Measurements from ENCODE around the gene BAD. TPM values are rescaled to one million over a fixed set of nuclear protein-coding genes. Genes with fewer than 3 reads are reported as not detected.

The BAD gene
- total and polyA plus RNA-seq, 2 of the 13 experiments (the other 11 are each of a cell fraction or from before 2014, with no cell fraction given), result 17.9 to 28.5 TPM

GRCh38 chr11:64237484-64237951 lies 46.9 kb downstream of the BAD start (continued):
- no peak for TF ChIP-seq E2F2 (CRISPR knock-in tag; IDR thresholded peaks at IDR 0.05; ENCODE audit: borderline replicate concordance)
- no peak for TF ChIP-seq SETDB1 (CRISPR knock-in tag; IDR thresholded peaks at IDR 0.05; ENCODE audit: borderline replicate concordance)
- TF ChIP-seq KAT7 (CRISPR knock-in tag; IDR thresholded peaks at IDR 0.05; ENCODE audit: borderline replicate concordance), result 0 out of 2 replicates have a peak, but pooled peaks have one; percentile 45
- TF ChIP-seq ZNF891 (CRISPR knock-in tag; IDR thresholded peaks at IDR 0.05), result no peak
- TF ChIP-seq ZNF496 (CRISPR knock-in tag; IDR thresholded peaks at IDR 0.05; ENCODE audit: insufficient replicate concordance), result no peak
- TF ChIP-seq JUNB (CRISPR knock-in tag; IDR thresholded peaks at IDR 0.05; ENCODE audit: borderline replicate concordance), result 0 out of 2 replicates have a peak, but pooled peaks have one; percentile 40
- no peak for TF ChIP-seq ARID2 (CRISPR knock-in tag; IDR thresholded peaks at IDR 0.05; ENCODE audit: borderline replicate concordance)
- TF ChIP-seq NFAT5 (CRISPR knock-in tag; IDR thresholded peaks at IDR 0.05), result no peak
- peak; percentile 81; the same call in 1 of the 3 replicates for TF ChIP-seq MXI1 (IDR thresholded peaks at IDR 0.05; ENCODE audit: borderline replicate concordance, low read depth, low read length)
- no peak for TF ChIP-seq ZNF326 (CRISPR knock-in tag; IDR thresholded peaks at IDR 0.05; ENCODE audit: borderline replicate concordance)
- peak; percentile 39 for TF ChIP-seq ASH2L (IDR thresholded peaks at IDR 0.05; ENCODE audit: insufficient read length, low read depth, low read length)
- no peak for TF ChIP-seq DNMT3B (CRISPR knock-in tag; conservative IDR thresholded peaks at IDR 0.05)
- TF ChIP-seq SRSF4 (IDR thresholded peaks at IDR 0.05; ENCODE audit: low read depth, low read length, poor library complexity, severe bottlenecking), result no peak
- 0 out of 2 replicates have a peak, but pooled peaks have one; percentile 31 for TF ChIP-seq ZMYM2 (CRISPR knock-in tag; IDR thresholded peaks at IDR 0.05)
- peak; percentile 61 for TF ChIP-seq GABPB1 (CRISPR knock-in tag; IDR thresholded peaks at IDR 0.05)
- no peak for TF ChIP-seq ZNF577 (CRISPR knock-in tag; IDR thresholded peaks at IDR 0.05; ENCODE audit: borderline replicate concordance, low read depth)
- no peak for TF ChIP-seq MLLT10 (CRISPR knock-in tag; IDR thresholded peaks at IDR 0.05)
- TF ChIP-seq HIVEP1 (CRISPR knock-in tag; IDR thresholded peaks at IDR 0.05), result peak; percentile 79; the same call in 1 of the 2 replicates
- peak; percentile 17 for TF ChIP-seq AGO2 (optimal IDR thresholded peaks at IDR 0.05; ENCODE audit: low read depth, low read length)
- TF ChIP-seq IRF9 (CRISPR knock-in tag; IDR thresholded peaks at IDR 0.05; ENCODE audit: borderline replicate concordance), result no peak
- TF ChIP-seq RFXAP (CRISPR knock-in tag; IDR thresholded peaks at IDR 0.05; ENCODE audit: borderline replicate concordance), result no peak
- no peak for TF ChIP-seq ZMYM3 (CRISPR knock-in tag; IDR thresholded peaks at IDR 0.05)
- no peak for TF ChIP-seq NFE2L2 (IDR thresholded peaks at IDR 0.05; ENCODE audit: low read length)
- TF ChIP-seq ZNF652 (CRISPR knock-in tag; IDR thresholded peaks at IDR 0.05; ENCODE audit: borderline replicate concordance, low read depth), result no peak
- no peak for TF ChIP-seq ZKSCAN1 (IDR thresholded peaks at IDR 0.05; ENCODE audit: low read length)
